ENCODE data around the gene ADGRG1. TPM values are rescaled to one million over a fixed set of nuclear protein-coding genes. Genes with fewer than 3 reads are reported as not detected.

Gene ADGRG1
- total RNA-seq, 1 donor, result 1.3 TPM

GRCh38 chr16:57693550-57693949, 65.1 kb downstream of the ADGRG1 start:
- TF ChIP-seq CTCF (IDR thresholded peaks at IDR 0.05; ENCODE audit: insufficient read depth, low read depth, low read length), result no peak
- DNase-seq (ENCODE audit: low read depth), result no peak
- no peak overlapping the region for H3K4me3 ChIP-seq (ENCODE audit: low read depth, low read length)

GRCh38 chr16:57694231-57694724, 65.8 kb downstream of the ADGRG1 start:
- TF ChIP-seq CTCF (IDR thresholded peaks at IDR 0.05; ENCODE audit: insufficient read depth, low read depth, low read length), result no peak
- no peak for DNase-seq (ENCODE audit: low read depth)

GRCh38 chr16:57694725-57695679, 66.6 kb downstream of the ADGRG1 start, which contains the start of gene DRC7:
Gene DRC7 (plus strand): TSS chr16:57694806. CDS start chr16:57697950, 3,144 bp downstream.
- no peak for TF ChIP-seq CTCF (IDR thresholded peaks at IDR 0.05; ENCODE audit: insufficient read depth, low read depth, low read length)
- peak; percentile 22 for DNase-seq (ENCODE audit: low read depth)
- H3K4me3 ChIP-seq (ENCODE audit: low read depth, low read length), result no peak within 1 kb of the TSS

More at GRCh38 chr16:57694231-57694724, 65.8 kb downstream of the ADGRG1 start:
- H3K4me3 ChIP-seq (ENCODE audit: low read depth, low read length), result no peak overlapping the region

- no peak for TF ChIP-seq CTCF (IDR thresholded peaks at IDR 0.05; ENCODE audit: insufficient read depth, low read depth, low read length)
- no peak for DNase-seq (ENCODE audit: low read depth)
- no peak overlapping the region for H3K4me3 ChIP-seq (ENCODE audit: low read depth, low read length)
These were observed 67.2 kb downstream of the ADGRG1 start for GRCh38 chr16:57695680-57696069.

- no peak for DNase-seq (ENCODE audit: low read depth)
- TF ChIP-seq CTCF (IDR thresholded peaks at IDR 0.05; ENCODE audit: insufficient read depth, low read depth, low read length), result no peak
These were observed 67.8 kb downstream of the ADGRG1 start for GRCh38 chr16:57696240-57696639.

GRCh38 chr16:57697896-57698537, 69.6 kb downstream of the ADGRG1 start:
- DNase-seq (ENCODE audit: low read depth), result no peak
- TF ChIP-seq CTCF (IDR thresholded peaks at IDR 0.05; ENCODE audit: insufficient read depth, low read depth, low read length), result no peak
- H3K4me3 ChIP-seq (ENCODE audit: low read depth, low read length), result no peak overlapping the region

More at GRCh38 chr16:57696240-57696639, 67.8 kb downstream of the ADGRG1 start:
- no peak overlapping the region for H3K4me3 ChIP-seq (ENCODE audit: low read depth, low read length)

All from fibroblast of villous mesenchyme (primary cell).